Measurements from ENCODE around the gene GPR37L1. TPM values are rescaled to one million over a fixed set of nuclear protein-coding genes. Genes with fewer than 3 reads are reported as not detected.
"Not testable (repeated sequence)": the region's sequence is repeated elsewhere in the genome, so short reads cannot be mapped to it uniquely, and the experiment has no call there.

Gene GPR37L1
- total RNA-seq, 1 donor from 2014 or later: not detected

- Mint-ChIP-seq H3K27me3 (no peaks in the 10 kb centered on the region), H3K36me3 (ENCODE audit: low read depth) (no peaks in the 10 kb centered on the region), H3K4me1 (no peaks in the 10 kb centered on the region), H3K27ac (no peak overlapping the region), H3K9me3 (no peaks in the 10 kb centered on the region), H3K4me3 (no peak overlapping the region)
- no peak for DNase-seq
- intact Hi-C loops (cut with micrococcal nuclease): no loop called here
Observed at GRCh38 chr1:202101184-202101583, 21.5 kb upstream of the GPR37L1 start.

- H3K9me3 Mint-ChIP-seq: no peaks in the 10 kb centered on the region
- no peak for DNase-seq
Observed at GRCh38 chr1:202104073-202104472, 18.6 kb upstream of the GPR37L1 start.

GRCh38 chr1:202105571-202106339, 17.0 kb upstream of the GPR37L1 start:
- Mint-ChIP-seq H3K9me3 (no peaks in the 10 kb centered on the region), H3K27ac (no peak overlapping the region), H3K36me3 (ENCODE audit: low read depth) (no peaks in the 10 kb centered on the region), H3K27me3 (no peaks in the 10 kb centered on the region), H3K4me3 (no peak overlapping the region), H3K4me1 (no peaks in the 10 kb centered on the region)
- intact Hi-C loops (cut with micrococcal nuclease): no loop called here
- no peak for DNase-seq

More at GRCh38 chr1:202104073-202104472, 18.6 kb upstream of the GPR37L1 start:
- intact Hi-C loops (cut with micrococcal nuclease): no loop called here
- no peak overlapping the region for H3K4me3 Mint-ChIP-seq
- H3K4me1 Mint-ChIP-seq: no peaks in the 10 kb centered on the region
- H3K27ac Mint-ChIP-seq: no peak overlapping the region
- no peaks in the 10 kb centered on the region for H3K36me3 Mint-ChIP-seq (ENCODE audit: low read depth)
- no peaks in the 10 kb centered on the region for H3K27me3 Mint-ChIP-seq

- Mint-ChIP-seq H3K9me3 (no peaks in the 10 kb centered on the region), H3K27ac (no peak overlapping the region), H3K36me3 (ENCODE audit: low read depth) (no peaks in the 10 kb centered on the region), H3K4me3 (no peak overlapping the region), H3K27me3 (no peaks in the 10 kb centered on the region), H3K4me1 (no peaks in the 10 kb centered on the region)
- intact Hi-C loops (cut with micrococcal nuclease): no loop called here
- no peak for DNase-seq
Observed at GRCh38 chr1:202106340-202107254, 16.1 kb upstream of the GPR37L1 start.

- H3K27me3 Mint-ChIP-seq: no peaks in the 10 kb centered on the region
- H3K27ac Mint-ChIP-seq: no peak overlapping the region
- H3K4me3 Mint-ChIP-seq: no peak overlapping the region
- no peaks in the 10 kb centered on the region for H3K9me3 Mint-ChIP-seq
- no peak for DNase-seq
- intact Hi-C loops (cut with micrococcal nuclease): no loop called here
- H3K4me1 Mint-ChIP-seq: no peaks in the 10 kb centered on the region
- H3K36me3 Mint-ChIP-seq (ENCODE audit: low read depth): no peaks in the 10 kb centered on the region
Observed at GRCh38 chr1:202107321-202107761, 15.4 kb upstream of the GPR37L1 start.

GRCh38 chr1:202107801-202108731, 14.7 kb upstream of the GPR37L1 start:
- no peaks in the 10 kb centered on the region for H3K4me1 Mint-ChIP-seq

GRCh38 chr1:202110977-202111376, 11.7 kb upstream of the GPR37L1 start:
- peaks cover 4% of the 10 kb centered on the region for H3K27me3 Mint-ChIP-seq
- peak overlapping the region; percentile 27 for H3K27ac Mint-ChIP-seq
- intact Hi-C loops (cut with micrococcal nuclease): no loop called here
- H3K9me3 Mint-ChIP-seq: no peaks in the 10 kb centered on the region
- H3K36me3 Mint-ChIP-seq (ENCODE audit: low read depth): no peaks in the 10 kb centered on the region
- no peak for DNase-seq
- H3K4me1 Mint-ChIP-seq: no peaks in the 10 kb centered on the region
- H3K4me3 Mint-ChIP-seq: no peak overlapping the region

More at GRCh38 chr1:202107801-202108731, 14.7 kb upstream of the GPR37L1 start:
- intact Hi-C loops (cut with micrococcal nuclease): no loop called here
- Mint-ChIP-seq H3K27ac (no peak overlapping the region), H3K4me3 (no peak overlapping the region), H3K36me3 (ENCODE audit: low read depth) (no peaks in the 10 kb centered on the region), H3K27me3 (no peaks in the 10 kb centered on the region), H3K9me3 (no peaks in the 10 kb centered on the region)
- no peak for DNase-seq

- intact Hi-C loops (cut with micrococcal nuclease); H3K27me3 Mint-ChIP-seq; H3K4me1 Mint-ChIP-seq; H3K36me3 Mint-ChIP-seq (ENCODE audit: low read depth); H3K4me3 Mint-ChIP-seq; DNase-seq; H3K27ac Mint-ChIP-seq; H3K9me3 Mint-ChIP-seq: not testable (repeated sequence)
Observed at GRCh38 chr1:202111589-202111988, 11.1 kb upstream of the GPR37L1 start.

GRCh38 chr1:202112859-202113689, 9.6 kb upstream of the GPR37L1 start:
- Mint-ChIP-seq H3K36me3 (ENCODE audit: low read depth) (no peaks in the 10 kb centered on the region), H3K9me3 (no peaks in the 10 kb centered on the region), H3K4me3 (no peak overlapping the region), H3K27me3 (peaks cover 4% of the 10 kb centered on the region), H3K4me1 (no peaks in the 10 kb centered on the region), H3K27ac (no peak overlapping the region)
- intact Hi-C loops (cut with micrococcal nuclease): no loop called here
- DNase-seq: no peak

GRCh38 chr1:202113690-202114300, 8.9 kb upstream of the GPR37L1 start:
- no peaks in the 10 kb centered on the region for H3K4me1 Mint-ChIP-seq
- no peak for DNase-seq
- no peak overlapping the region for H3K4me3 Mint-ChIP-seq
- H3K9me3 Mint-ChIP-seq: no peaks in the 10 kb centered on the region
- intact Hi-C loops (cut with micrococcal nuclease): no loop called here
- H3K27me3 Mint-ChIP-seq: peaks cover 4% of the 10 kb centered on the region
- H3K27ac Mint-ChIP-seq: no peak overlapping the region
- no peaks in the 10 kb centered on the region for H3K36me3 Mint-ChIP-seq (ENCODE audit: low read depth)

- H3K9me3 Mint-ChIP-seq: no peaks in the 10 kb centered on the region
- H3K36me3 Mint-ChIP-seq (ENCODE audit: low read depth): no peaks in the 10 kb centered on the region
- H3K27me3 Mint-ChIP-seq: peaks cover 4% of the 10 kb centered on the region
- no peak for DNase-seq
- no peak overlapping the region for H3K27ac Mint-ChIP-seq
- H3K4me3 Mint-ChIP-seq: no peak overlapping the region
- intact Hi-C loops (cut with micrococcal nuclease): loop anchor here (5.0 kb wide), 1 partner anchor 219 kb away; no protein-coding TSS in a partner anchor
- H3K4me1 Mint-ChIP-seq: no peaks in the 10 kb centered on the region
Observed at GRCh38 chr1:202116287-202116686, 6.4 kb upstream of the GPR37L1 start.

GRCh38 chr1:202117898-202118371, 4.8 kb upstream of the GPR37L1 start:
- Mint-ChIP-seq H3K4me1 (no peaks in the 10 kb centered on the region), H3K27me3 (peaks cover 7% of the 10 kb centered on the region), H3K9me3 (no peaks in the 10 kb centered on the region), H3K4me3 (no peak overlapping the region), H3K27ac (no peak overlapping the region), H3K36me3 (ENCODE audit: low read depth) (no peaks in the 10 kb centered on the region)
- no peak for DNase-seq
- intact Hi-C loops (cut with micrococcal nuclease): loop anchor here (2.0 to 5.0 kb wide), 3 partner anchors 109 to 221 kb away; no protein-coding TSS in a partner anchor
